Activated T-cell treated with anti-CD3 and anti-CD28 coated beads, Interleukin-2, amount 50 U/mL, for 48 hours (primary cell): ENCODE results near the gene PTPRG.

Experiments used
- DNase-seq, 2 experiments: peaks; one replicate each; pipeline ENCODE4 v3.0.0-alpha.2; 2020

The PTPRG gene

GRCh38 chr3:61620073-61620472, 58.7 kb downstream of the PTPRG start:
- DNase-seq = no peak

- no peak for DNase-seq
These were observed 62.9 kb downstream of the PTPRG start for GRCh38 chr3:61624300-61624699.

- DNase-seq = no peak
These were observed 64.1 kb downstream of the PTPRG start for GRCh38 chr3:61625429-61625828.

GRCh38 chr3:61626484-61626883, 65.1 kb downstream of the PTPRG start:
- DNase-seq = no peak

- no peak for DNase-seq
These were observed 66.4 kb downstream of the PTPRG start for GRCh38 chr3:61627768-61628185.

GRCh38 chr3:61628636-61629035, 67.3 kb downstream of the PTPRG start:
- no peak for DNase-seq

GRCh38 chr3:61629442-61629841, 68.1 kb downstream of the PTPRG start:
- no peak for DNase-seq

- no peak for DNase-seq
These were observed 69.9 kb downstream of the PTPRG start for GRCh38 chr3:61631108-61631769.

- no peak for DNase-seq
These were observed 71.3 kb downstream of the PTPRG start for GRCh38 chr3:61632568-61633175.

GRCh38 chr3:61634678-61635077, 73.3 kb downstream of the PTPRG start:
- DNase-seq = no peak

- no peak for DNase-seq
These were observed 76.0 kb downstream of the PTPRG start for GRCh38 chr3:61637088-61638051.

GRCh38 chr3:61638741-61639140, 77.4 kb downstream of the PTPRG start:
- DNase-seq = no peak

- no peak for DNase-seq
These were observed 78.6 kb downstream of the PTPRG start for GRCh38 chr3:61639991-61640390.

- DNase-seq = no peak
These were observed 83.8 kb downstream of the PTPRG start for GRCh38 chr3:61645148-61645547.

GRCh38 chr3:61646360-61646759, 85.0 kb downstream of the PTPRG start:
- no peak for DNase-seq

GRCh38 chr3:61646851-61647525, 85.6 kb downstream of the PTPRG start:
- no peak for DNase-seq

- DNase-seq = no peak
These were observed 87.1 kb downstream of the PTPRG start for GRCh38 chr3:61648481-61648880.

GRCh38 chr3:61649381-61650170, 88.2 kb downstream of the PTPRG start:
- no peak for DNase-seq

GRCh38 chr3:61650276-61650675, 88.9 kb downstream of the PTPRG start:
- no peak for DNase-seq

- DNase-seq = no peak
These were observed 89.5 kb downstream of the PTPRG start for GRCh38 chr3:61650719-61651410.

- DNase-seq = no peak
These were observed 96.3 kb downstream of the PTPRG start for GRCh38 chr3:61657689-61658088.

- DNase-seq = no peak
These were observed 101.5 kb downstream of the PTPRG start for GRCh38 chr3:61662861-61663260.
